Osteoblast (primary cell): Measurements from ENCODE around the gene ABI3BP. TPM values are rescaled to one million over a fixed set of nuclear protein-coding genes. Genes with fewer than 3 reads are reported as not detected.

ENCODE experiments used
- DNase-seq: peaks from one replicate; pipeline ENCODE4 v3.0.0; 2011; ENCODE audit warnings: low spot score, mixed read lengths; ENCODE audit not compliant: insufficient read length; ENCODE audit errors: missing footprints
- H2AFZ ChIP-seq: 2 replicates; pipeline ENCODE4 v1.6.0; 2011; ENCODE audit warnings: mild to moderate bottlenecking, low read length
- H3K27ac ChIP-seq: 2 replicates; pipeline ENCODE4 v1.5.1; 2011; ENCODE audit warnings: mild to moderate bottlenecking, low read depth, low read length, moderate library complexity
- H3K27me3 ChIP-seq: 2 replicates; pipeline ENCODE4 v1.6.0; 2012; ENCODE audit warnings: mild to moderate bottlenecking, control low read depth, inconsistent platforms, low read length, moderate library complexity; ENCODE audit not compliant: insufficient read depth
- H3K36me3 ChIP-seq: 2 replicates; pipeline ENCODE4 v1.5.1; 2011; ENCODE audit warnings: mild to moderate bottlenecking, low read length, control low read depth, moderate library complexity; ENCODE audit not compliant: insufficient read depth
- H3K4me1 ChIP-seq: 2 replicates; pipeline ENCODE4 v1.5.1; 2011; ENCODE audit warnings: mild to moderate bottlenecking, low read length, control low read depth, moderate library complexity; ENCODE audit not compliant: insufficient read depth
- H3K4me2 ChIP-seq: 2 replicates; pipeline ENCODE4 v1.6.0; 2011; ENCODE audit warnings: mild to moderate bottlenecking, low read length; ENCODE audit not compliant: insufficient read depth
- H3K4me3 ChIP-seq: fragments of 200-600 bp; sonication (generic); 3 replicates; pipeline ENCODE4 v1.5.1; 2012; ENCODE audit warnings: mild to moderate bottlenecking, low read length, inconsistent platforms; ENCODE audit not compliant: insufficient read depth
- H3K79me2 ChIP-seq: 2 replicates; pipeline ENCODE4 v1.6.0; 2012; ENCODE audit warnings: mild to moderate bottlenecking, low read length, control low read depth, inconsistent platforms; ENCODE audit not compliant: insufficient read depth
- H3K9me3 ChIP-seq: 2 replicates; pipeline ENCODE4 v1.5.1; 2011; ENCODE audit warnings: low read depth, low read length, control low read depth
- H4K20me1 ChIP-seq: 2 replicates; pipeline ENCODE4 v1.6.0; 2012; ENCODE audit warnings: mild to moderate bottlenecking, low read length, control low read depth; ENCODE audit not compliant: insufficient read depth
- total RNA-seq: library from RNA; depleted of rRNA; stranded (reverse); fragments of >200 nt; gene quantifications from 2 replicates; pipeline ENCODE4 v1.2.3, GENCODE V29; 2012
- TF ChIP-seq, protein P1 (sequence below): IDR thresholded peaks from 2 replicates; pipeline ENCODE4 v1.5.1; 2011; ENCODE audit warnings: mild to moderate bottlenecking, low read depth, low read length, moderate library complexity; ENCODE audit errors: extremely low read depth

The ABI3BP gene
- total RNA-seq, 1 donor: 130 TPM

DNA sequence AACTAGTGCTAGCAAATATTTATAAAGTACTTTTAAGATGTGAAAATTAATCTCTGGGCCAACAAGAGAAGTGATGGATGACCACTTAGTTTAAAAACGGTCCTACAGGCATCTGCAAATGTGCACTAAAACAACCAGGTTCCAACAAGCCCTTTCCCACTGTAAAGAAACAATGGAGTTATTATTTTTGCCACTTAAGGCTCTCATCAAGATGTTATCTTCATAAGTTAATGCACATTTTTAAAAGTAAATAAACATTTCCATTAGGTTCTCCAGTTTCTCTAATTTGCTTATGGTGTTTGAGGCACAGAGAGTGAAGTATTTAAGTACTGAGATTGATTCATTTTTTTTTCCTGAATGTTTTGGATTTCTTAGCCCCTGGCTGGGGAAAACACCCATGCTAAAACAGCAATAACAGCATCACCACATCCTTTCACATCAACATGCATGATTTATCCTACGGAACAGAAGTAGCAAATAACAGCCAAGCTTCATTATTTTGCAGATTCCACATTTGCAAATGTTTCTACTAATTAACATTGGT lies 20.8 kb downstream of the ABI3BP start:
- H3K4me2 ChIP-seq: no peak overlapping the region
- no peak overlapping the region for H3K27ac ChIP-seq
- peaks cover 35% of the 10 kb centered on the region for H3K4me1 ChIP-seq
- peaks cover 84% of the 10 kb centered on the region for H3K79me2 ChIP-seq
- TF ChIP-seq, protein P1, sequence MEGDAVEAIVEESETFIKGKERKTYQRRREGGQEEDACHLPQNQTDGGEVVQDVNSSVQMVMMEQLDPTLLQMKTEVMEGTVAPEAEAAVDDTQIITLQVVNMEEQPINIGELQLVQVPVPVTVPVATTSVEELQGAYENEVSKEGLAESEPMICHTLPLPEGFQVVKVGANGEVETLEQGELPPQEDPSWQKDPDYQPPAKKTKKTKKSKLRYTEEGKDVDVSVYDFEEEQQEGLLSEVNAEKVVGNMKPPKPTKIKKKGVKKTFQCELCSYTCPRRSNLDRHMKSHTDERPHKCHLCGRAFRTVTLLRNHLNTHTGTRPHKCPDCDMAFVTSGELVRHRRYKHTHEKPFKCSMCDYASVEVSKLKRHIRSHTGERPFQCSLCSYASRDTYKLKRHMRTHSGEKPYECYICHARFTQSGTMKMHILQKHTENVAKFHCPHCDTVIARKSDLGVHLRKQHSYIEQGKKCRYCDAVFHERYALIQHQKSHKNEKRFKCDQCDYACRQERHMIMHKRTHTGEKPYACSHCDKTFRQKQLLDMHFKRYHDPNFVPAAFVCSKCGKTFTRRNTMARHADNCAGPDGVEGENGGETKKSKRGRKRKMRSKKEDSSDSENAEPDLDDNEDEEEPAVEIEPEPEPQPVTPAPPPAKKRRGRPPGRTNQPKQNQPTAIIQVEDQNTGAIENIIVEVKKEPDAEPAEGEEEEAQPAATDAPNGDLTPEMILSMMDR: no peak
- DNase-seq: no peak
- no peaks in the 10 kb centered on the region for H4K20me1 ChIP-seq
- H3K27me3 ChIP-seq: no peaks in the 10 kb centered on the region
- peaks cover 5% of the 10 kb centered on the region for H3K36me3 ChIP-seq
- no peak overlapping the region for H2AFZ ChIP-seq
- H3K4me3 ChIP-seq: no peak overlapping the region
- H3K9me3 ChIP-seq: no peaks in the 10 kb centered on the region

DNA sequence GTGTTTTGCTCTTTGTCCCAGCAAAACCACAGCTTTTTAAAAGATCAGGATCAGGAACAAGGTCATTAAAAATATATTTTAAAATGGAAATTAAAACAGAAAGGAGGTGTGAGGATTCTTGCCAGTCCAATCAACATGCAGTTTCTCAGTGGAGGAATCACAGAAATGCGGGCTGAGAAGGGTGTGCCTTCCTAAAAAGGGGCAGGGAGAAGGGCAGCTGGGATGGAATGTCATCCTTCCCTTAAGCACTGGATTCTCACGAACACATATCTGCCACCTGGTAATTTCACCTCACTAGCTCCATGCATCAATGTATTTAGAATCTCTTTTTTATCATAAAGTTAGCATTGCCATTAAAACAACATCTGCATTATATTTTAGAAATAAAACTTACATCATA lies 21.4 kb downstream of the ABI3BP start:
- Histone ChIP-seq H3K27ac (no peak overlapping the region), H3K4me1 (peaks cover 35% of the 10 kb centered on the region), H3K79me2 (peaks cover 83% of the 10 kb centered on the region), H3K9me3 (no peaks in the 10 kb centered on the region), H3K36me3 (no peaks in the 10 kb centered on the region), H3K27me3 (no peaks in the 10 kb centered on the region), H2AFZ (no peak overlapping the region), H3K4me3 (no peak overlapping the region), H3K4me2 (no peak overlapping the region), H4K20me1 (no peaks in the 10 kb centered on the region)
- no peak for DNase-seq
- TF ChIP-seq, protein P1: no peak

DNA sequence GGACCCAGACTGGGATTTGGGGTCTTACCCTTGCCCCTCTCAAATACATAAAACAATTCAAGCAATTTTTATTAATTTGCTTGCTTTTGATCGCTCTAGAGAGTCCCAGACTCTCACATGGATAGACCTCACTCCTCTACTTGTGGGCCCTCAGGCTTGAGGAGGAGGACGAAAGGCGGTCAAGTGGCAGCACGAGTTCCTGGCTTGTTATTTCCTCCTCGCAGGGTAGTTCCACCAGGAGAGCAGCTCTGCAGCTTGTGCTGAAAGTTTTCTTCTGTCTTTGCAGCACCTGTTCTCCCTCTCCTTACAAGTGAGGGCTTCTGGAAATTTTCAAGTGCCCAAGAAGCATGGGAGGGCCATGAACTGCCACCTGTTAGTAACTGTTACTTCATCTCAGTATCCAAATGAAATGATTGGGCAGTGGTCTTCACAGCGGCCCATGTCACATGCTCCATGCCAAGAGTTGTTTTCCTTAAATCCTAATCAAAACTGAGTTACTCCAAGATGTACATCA lies 22.7 kb downstream of the ABI3BP start:
- peaks cover 28% of the 10 kb centered on the region for H3K4me1 ChIP-seq
- no peaks in the 10 kb centered on the region for H3K27me3 ChIP-seq
- no peak overlapping the region for H3K4me2 ChIP-seq
- no peak overlapping the region for H3K4me3 ChIP-seq
- no peak for DNase-seq
- H2AFZ ChIP-seq: no peak overlapping the region
- H3K9me3 ChIP-seq: no peaks in the 10 kb centered on the region
- H3K79me2 ChIP-seq: peaks cover 82% of the 10 kb centered on the region
- no peaks in the 10 kb centered on the region for H3K36me3 ChIP-seq
- H4K20me1 ChIP-seq: no peaks in the 10 kb centered on the region
- TF ChIP-seq, protein P1: no peak
- no peak overlapping the region for H3K27ac ChIP-seq

DNA sequence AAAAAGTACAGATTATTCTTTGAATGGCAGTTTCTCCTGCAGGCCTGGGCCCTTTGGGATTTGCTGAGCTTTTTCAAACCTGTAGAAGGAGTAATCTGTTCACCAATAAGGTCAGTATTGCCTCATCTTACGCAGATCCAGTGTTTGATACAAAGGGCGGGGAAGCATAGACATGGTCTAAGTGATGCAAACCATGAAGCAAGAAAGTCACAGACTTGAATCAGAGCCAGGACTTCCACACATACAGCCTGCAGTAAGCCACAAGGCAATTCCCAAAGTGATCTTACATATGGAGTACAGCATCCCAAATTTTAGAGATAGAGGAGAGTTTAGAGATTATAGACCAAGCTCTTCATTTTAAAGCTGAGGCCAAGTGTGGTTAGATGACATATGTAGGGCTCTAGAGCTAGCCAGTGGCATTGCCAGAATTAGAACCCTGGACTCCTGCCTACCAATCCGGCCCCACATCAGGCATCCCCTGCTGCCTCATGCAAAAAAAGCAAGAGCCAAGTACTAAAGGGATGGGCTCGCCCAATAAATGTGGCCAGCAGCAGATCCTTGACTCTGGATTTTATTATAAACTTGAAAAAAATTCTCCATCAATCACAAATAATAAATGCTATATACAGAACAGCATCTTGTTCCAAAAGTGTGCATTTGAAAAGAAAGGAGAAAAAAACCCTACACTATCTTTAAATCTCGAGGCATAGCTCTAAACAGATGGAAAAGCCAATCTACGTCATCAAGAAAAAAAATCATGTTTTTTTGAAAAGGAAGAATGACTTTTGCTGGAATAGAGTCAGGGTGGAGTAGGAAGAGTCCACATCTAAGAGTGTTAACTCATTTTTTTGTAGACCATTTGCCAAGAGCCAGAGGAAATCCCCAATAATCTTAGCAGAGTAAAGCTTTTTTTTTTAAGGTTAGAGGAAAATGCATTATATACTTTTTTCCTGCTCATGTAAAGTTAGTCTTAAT lies 24.0 kb downstream of the ABI3BP start:
- Histone ChIP-seq H4K20me1 (no peaks in the 10 kb centered on the region), H3K4me3 (no peak overlapping the region), H3K4me2 (no peak overlapping the region), H3K9me3 (no peaks in the 10 kb centered on the region), H3K27me3 (no peaks in the 10 kb centered on the region), H2AFZ (no peak overlapping the region), H3K4me1 (peaks cover 17% of the 10 kb centered on the region), H3K36me3 (no peaks in the 10 kb centered on the region), H3K79me2 (peaks cover 83% of the 10 kb centered on the region), H3K27ac (no peak overlapping the region)
- DNase-seq: no peak
- TF ChIP-seq, protein P1: no peak
